CD14-positive monocyte (primary cell): Measurements from ENCODE around the gene CYB5D1. TPM values are rescaled to one million over a fixed set of nuclear protein-coding genes. Genes with fewer than 3 reads are reported as not detected.

ENCODE experiments used
- DNase-seq, 3 donors: peaks; one replicate each; pipeline ENCODE4 v3.0.0-alpha.2; 2011 to 2022
- H2AFZ ChIP-seq: 2 replicates; pipeline ENCODE4 v1.6.0; 2012; ENCODE audit warnings: mild to moderate bottlenecking, low read depth, low read length, inconsistent platforms; ENCODE audit not compliant: insufficient read depth, poor library complexity, severe bottlenecking
- H3K27ac ChIP-seq, 2 donors: 1 replicate in 1 of 2; 2 replicates in 1 of 2; pipeline ENCODE4 v1.5.1; 2012 to 2013; ENCODE audit warnings: low read length in 2 of 2, control low read depth in 1 of 2, inconsistent platforms in 1 of 2, low read depth in 1 of 2, mild to moderate bottlenecking in 1 of 2
- H3K27me3 ChIP-seq, 2 donors: one replicate each; pipeline versions ENCODE4 v1.6.0 to v1.6.1; 2011 to 2013; ENCODE audit warnings: low read length in 2 of 2; ENCODE audit not compliant: control insufficient read depth in 2 of 2, insufficient read depth in 2 of 2
- H3K36me3 ChIP-seq, 2 donors: replicated peaks in 1 of 2; 1 replicate in 1 of 2; 2 replicates in 1 of 2; pipeline versions ENCODE4 v1.5.1 to v1.6.1; 2012 to 2013; ENCODE audit warnings: low read length in 2 of 2, control low read depth in 1 of 2, inconsistent platforms in 1 of 2, mild to moderate bottlenecking in 1 of 2; ENCODE audit not compliant: insufficient read depth in 2 of 2, control insufficient read depth in 1 of 2
- H3K4me1 ChIP-seq, 2 donors: 1 replicate in 1 of 2; 2 replicates in 1 of 2; pipeline versions ENCODE4 v1.5.1 to v1.6.1; 2012 to 2013; ENCODE audit warnings: low read length in 2 of 2, control low read depth in 1 of 2, inconsistent platforms in 1 of 2, mild to moderate bottlenecking in 1 of 2, moderate library complexity in 1 of 2; ENCODE audit not compliant: insufficient read depth in 2 of 2, control insufficient read depth in 1 of 2
- H3K4me2 ChIP-seq: replicated peaks from 2 replicates; pipeline ENCODE3; 2012; ENCODE audit warnings: low read length, moderate library complexity, mild to moderate bottlenecking; ENCODE audit not compliant: poor library complexity, severe bottlenecking; ENCODE audit errors: extremely low read depth
- H3K4me3 ChIP-seq, 3 experiments: fragments of 200-600 bp in 1 of 3; sonication (generic) in 1 of 3; replicated peaks in 1 of 3; 1 replicate in 2 of 3; 2 replicates in 1 of 3; pipeline ENCODE4 v1.5.1; 2011 to 2013; ENCODE audit warnings: low read length in 3 of 3, mild to moderate bottlenecking in 3 of 3, control low read depth in 2 of 3, low read depth in 2 of 3, inconsistent platforms in 1 of 3, moderate library complexity in 1 of 3
- H3K79me2 ChIP-seq: 2 replicates; pipeline ENCODE4 v1.6.0; 2012; ENCODE audit warnings: mild to moderate bottlenecking, control low read depth, inconsistent platforms, low read length, moderate library complexity; ENCODE audit not compliant: insufficient read depth
- H3K9ac ChIP-seq: 2 replicates; pipeline ENCODE4 v1.6.0; 2017; ENCODE audit warnings: low read length, mild to moderate bottlenecking; ENCODE audit not compliant: insufficient read depth, poor library complexity, severe bottlenecking
- H3K9me3 ChIP-seq, 2 donors: replicated peaks in 1 of 2; 1 replicate in 1 of 2; 2 replicates in 1 of 2; pipeline versions ENCODE4 v1.5.1 to v1.6.1; 2012 to 2013; ENCODE audit warnings: low read length in 2 of 2, control low read depth in 1 of 2; ENCODE audit not compliant: control insufficient read depth in 1 of 2, insufficient read depth in 1 of 2
- H4K20me1 ChIP-seq: 2 replicates; pipeline ENCODE4 v1.6.0; 2012; ENCODE audit warnings: mild to moderate bottlenecking, low read length, control low read depth, moderate library complexity; ENCODE audit not compliant: insufficient read depth
- H3K27ac Mint-ChIP-seq, 7 donors: one replicate each; pipeline ENCODE4 v1.8.0; 2020; ENCODE audit warnings: mild to moderate bottlenecking in 7 of 7, mixed read lengths in 7 of 7, moderate library complexity in 6 of 7, inconsistent platforms in 2 of 7
- H3K27me3 Mint-ChIP-seq, 3 donors: one replicate each; pipeline ENCODE4 v1.8.0; 2021 to 2022; ENCODE audit warnings: low read depth in 3 of 3, mild to moderate bottlenecking in 3 of 3, mixed read lengths in 3 of 3, moderate library complexity in 3 of 3, inconsistent platforms in 1 of 3
- H3K36me3 Mint-ChIP-seq, 2 donors: one replicate each; pipeline ENCODE4 v1.8.0; 2020; ENCODE audit warnings: mixed read lengths in 2 of 2, inconsistent platforms in 1 of 2, mild to moderate bottlenecking in 1 of 2
- H3K4me1 Mint-ChIP-seq: one replicate; pipeline ENCODE4 v1.8.0; 2020; ENCODE audit warnings: mild to moderate bottlenecking, mixed read lengths
- H3K4me3 Mint-ChIP-seq, 2 donors: one replicate each; pipeline ENCODE4 v1.8.0; 2020; ENCODE audit warnings: mild to moderate bottlenecking in 2 of 2, mixed read lengths in 2 of 2, moderate library complexity in 1 of 2
- H3K9me3 Mint-ChIP-seq, 7 donors: one replicate each; pipeline ENCODE4 v1.8.0; 2020 to 2022; ENCODE audit warnings: mixed read lengths in 7 of 7, mild to moderate bottlenecking in 6 of 7, moderate library complexity in 6 of 7, inconsistent platforms in 2 of 7
- CTCF ChIP-seq: fragments of 200-600 bp; IDR thresholded peaks from one replicate; pipeline ENCODE4 v1.8.0; 2022; ENCODE audit warnings: antibody characterized with exemption, mild to moderate bottlenecking
- WGBS: methylation state at CpG from one replicate; pipeline ENCODE4 v1.1.5; 2013; ENCODE audit warnings: missing lambda C conversion rate; ENCODE audit not compliant: insufficient coverage; 5-methylcytosine and 5-hydroxymethylcytosine counted together
- intact Hi-C, 2 donors: fragments of 100-400 bp; cut with micrococcal nuclease; formaldehyde crosslinking; loops; one replicate each; pipeline versions ENCODE4 v1.15.0 to v1.15.1; 2023
- polyA plus RNA-seq, 3 donors: library from polyadenylated mRNA; depleted of rRNA in 1 of 3; unstranded in 2 of 3; stranded (reverse) in 1 of 3; fragments of 300-500 nt in 2 of 3; fragments of >200 nt in 1 of 3; fragmentation: Illumina TruSeq in 2 of 3; gene quantifications; 1 replicate in 2 of 3; 2 replicates in 1 of 3; pipeline ENCODE4 v1.2.3, GENCODE V29; 2012 to 2021

Gene CYB5D1
- polyA plus RNA-seq, 3 donors, result 0.50 to 4.8 (median 0.98) TPM

DNA sequence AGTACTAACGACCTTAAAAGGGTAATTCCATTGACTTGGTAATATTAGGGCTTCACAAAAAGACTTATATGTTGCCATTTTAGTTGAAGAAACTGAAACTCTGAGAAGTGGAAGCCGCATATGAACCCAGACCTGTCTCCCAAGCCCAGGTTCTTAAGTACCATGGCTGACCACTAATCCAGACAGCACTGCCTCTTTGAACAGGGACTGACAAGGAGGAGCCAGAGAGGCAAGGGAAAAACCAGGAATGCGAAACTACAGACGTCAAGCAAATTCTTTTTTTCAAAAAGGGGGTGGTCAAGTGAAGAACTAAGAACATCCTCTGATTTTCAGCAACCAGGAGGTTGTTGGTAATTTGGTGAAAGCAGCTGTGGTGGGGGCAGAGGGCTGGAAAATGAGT lies 15.2 kb downstream of the CYB5D1 start:
- peaks cover 72% of the 10 kb centered on the region for H3K4me1 Mint-ChIP-seq
- peak overlapping the region in 5 of 7 donors; percentile 9 to 62 (median 58) for H3K27ac Mint-ChIP-seq
- WGBS, result 96% methylated on average over 3 of the region's 4 CpGs
- no peak overlapping the region for H3K4me3 Mint-ChIP-seq
- H3K36me3 Mint-ChIP-seq, result peaks cover 5% of the 10 kb centered on the region in 2 donors
- Histone ChIP-seq H3K4me3 (no peak overlapping the region), H4K20me1 (no peaks in the 10 kb centered on the region), H3K9me3 (no peaks in the 10 kb centered on the region), H3K4me1 (peaks cover 63 to 83% of the 10 kb centered on the region in 2 donors), H3K27me3 (no peaks in the 10 kb centered on the region), H3K9ac (no peak overlapping the region), H3K27ac (no peak overlapping the region), H3K36me3 (no peaks in the 10 kb centered on the region), H3K79me2 (peaks cover 66% of the 10 kb centered on the region), H3K4me2 (no peak overlapping the region), H2AFZ (no peak overlapping the region)
- no peak for TF ChIP-seq CTCF
- intact Hi-C loops, result loop anchor here in 1 of 2 donors (1.0 kb wide), 1 partner anchor 10 kb away; no protein-coding TSS in a partner anchor
- H3K9me3 Mint-ChIP-seq, result no peaks in the 10 kb centered on the region
- no peak for DNase-seq
- H3K27me3 Mint-ChIP-seq, result no peaks in the 10 kb centered on the region

GRCh38 chr17:7875804-7876370 lies 18.1 kb downstream of the CYB5D1 start:
- peaks cover 56 to 73% of the 10 kb centered on the region in 2 donors for H3K4me1 ChIP-seq
- no peak overlapping the region for H3K9ac ChIP-seq
- H2AFZ ChIP-seq, result peak overlapping the region; percentile 32
- H3K4me2 ChIP-seq, result peak overlapping the region; percentile 56
- H3K79me2 ChIP-seq, result peaks cover 53% of the 10 kb centered on the region
- Mint-ChIP-seq H3K36me3 (peaks cover 5 to 8% of the 10 kb centered on the region in 2 donors), H3K9me3 (no peaks in the 10 kb centered on the region), H3K27me3 (no peaks in the 10 kb centered on the region), H3K27ac (peak overlapping the region in 6 of 7 donors; percentile 64 to 83 (median 69)), H3K4me1 (peaks cover 50% of the 10 kb centered on the region), H3K4me3 (peak overlapping the region in 1 of 2 donors; percentile 81)
- H3K4me3 ChIP-seq, result peak overlapping the region in 1 of 3 experiments; percentile 34
- intact Hi-C loops, result no loop called here
- H3K36me3 ChIP-seq, result no peaks in the 10 kb centered on the region
- no peaks in the 10 kb centered on the region for H3K9me3 ChIP-seq
- no peaks in the 10 kb centered on the region for H3K27me3 ChIP-seq
- TF ChIP-seq CTCF, result no peak
- peak overlapping the region in 1 of 2 donors; percentile 39 for H3K27ac ChIP-seq
- no peak for DNase-seq
- H4K20me1 ChIP-seq, result no peaks in the 10 kb centered on the region
- WGBS, result 0% methylated on average over 1 of the region's 2 CpGs
